ENCODE data around the gene SDK1.

DNA sequence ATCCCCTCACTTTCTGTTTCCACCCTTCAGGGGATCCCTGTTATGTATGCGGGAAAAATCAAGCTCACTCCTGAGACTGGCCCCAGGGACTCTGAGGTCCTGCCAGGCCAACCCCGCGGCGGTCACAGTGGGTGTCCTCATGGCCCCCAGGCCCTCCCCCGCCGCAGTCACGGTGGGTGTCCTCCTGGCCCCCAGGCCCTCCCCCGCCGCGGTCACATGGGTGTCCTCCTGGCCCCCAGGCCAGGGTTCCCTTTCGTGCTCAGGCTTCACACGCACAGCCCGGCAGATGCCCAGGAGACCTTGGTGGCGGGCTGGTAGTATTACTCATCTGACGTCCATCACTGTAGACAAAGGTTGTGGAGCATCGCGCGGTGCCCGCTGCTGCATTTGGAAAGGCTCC, 890.0 kb downstream of the SDK1 start:
- TF ChIP-seq, protein P1, sequence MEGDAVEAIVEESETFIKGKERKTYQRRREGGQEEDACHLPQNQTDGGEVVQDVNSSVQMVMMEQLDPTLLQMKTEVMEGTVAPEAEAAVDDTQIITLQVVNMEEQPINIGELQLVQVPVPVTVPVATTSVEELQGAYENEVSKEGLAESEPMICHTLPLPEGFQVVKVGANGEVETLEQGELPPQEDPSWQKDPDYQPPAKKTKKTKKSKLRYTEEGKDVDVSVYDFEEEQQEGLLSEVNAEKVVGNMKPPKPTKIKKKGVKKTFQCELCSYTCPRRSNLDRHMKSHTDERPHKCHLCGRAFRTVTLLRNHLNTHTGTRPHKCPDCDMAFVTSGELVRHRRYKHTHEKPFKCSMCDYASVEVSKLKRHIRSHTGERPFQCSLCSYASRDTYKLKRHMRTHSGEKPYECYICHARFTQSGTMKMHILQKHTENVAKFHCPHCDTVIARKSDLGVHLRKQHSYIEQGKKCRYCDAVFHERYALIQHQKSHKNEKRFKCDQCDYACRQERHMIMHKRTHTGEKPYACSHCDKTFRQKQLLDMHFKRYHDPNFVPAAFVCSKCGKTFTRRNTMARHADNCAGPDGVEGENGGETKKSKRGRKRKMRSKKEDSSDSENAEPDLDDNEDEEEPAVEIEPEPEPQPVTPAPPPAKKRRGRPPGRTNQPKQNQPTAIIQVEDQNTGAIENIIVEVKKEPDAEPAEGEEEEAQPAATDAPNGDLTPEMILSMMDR (IDR thresholded peaks at IDR 0.05) = no peak
- TF ChIP-seq POLR2A (IDR thresholded peaks at IDR 0.05) = no peak
